HG03159 (cell line): Measurements from ENCODE around the gene CACNA2D2.

Experiments
- ATAC-seq: cut with Tn5 transposase; IDR thresholded peaks from one replicate; pipeline ENCODE4 v1.9.1; 2021; ENCODE audit warnings: mild to moderate bottlenecking, moderate library complexity; ENCODE audit not compliant: unreplicated experiment

Gene CACNA2D2

GRCh38 chr3:50470658-50471057 is 32.8 kb downstream of the CACNA2D2 start:
- ATAC-seq = no peak

- ATAC-seq = no peak
These were observed 35.5 kb downstream of the CACNA2D2 start for GRCh38 chr3:50467919-50468318.

- ATAC-seq = no peak
These were observed 37.3 kb downstream of the CACNA2D2 start for GRCh38 chr3:50466177-50466576.

GRCh38 chr3:50464569-50464968 is 38.9 kb downstream of the CACNA2D2 start:
- ATAC-seq = no peak

- ATAC-seq = no peak
These were observed 43.6 kb downstream of the CACNA2D2 start for GRCh38 chr3:50459785-50460184.

GRCh38 chr3:50457988-50458387 is 45.4 kb downstream of the CACNA2D2 start:
- ATAC-seq = no peak

GRCh38 chr3:50455161-50456018 is 48.0 kb downstream of the CACNA2D2 start:
- no peak for ATAC-seq

- no peak for ATAC-seq
These were observed 48.9 kb downstream of the CACNA2D2 start for GRCh38 chr3:50454481-50455070.

GRCh38 chr3:50453907-50454306 is 49.5 kb downstream of the CACNA2D2 start:
- no peak for ATAC-seq

- no peak for ATAC-seq
These were observed 53.1 kb downstream of the CACNA2D2 start for GRCh38 chr3:50450209-50450921.

- no peak for ATAC-seq
These were observed 54.5 kb downstream of the CACNA2D2 start for GRCh38 chr3:50448752-50449539.

- no peak for ATAC-seq
These were observed 56.1 kb downstream of the CACNA2D2 start for GRCh38 chr3:50447290-50447840.

- ATAC-seq = no peak
These were observed 57.5 kb downstream of the CACNA2D2 start for GRCh38 chr3:50445919-50446318.

GRCh38 chr3:50444782-50445181 is 58.7 kb downstream of the CACNA2D2 start:
- ATAC-seq = no peak

- ATAC-seq = no peak
These were observed 59.2 kb downstream of the CACNA2D2 start for GRCh38 chr3:50444213-50444612.

GRCh38 chr3:50442945-50443579 is 60.4 kb downstream of the CACNA2D2 start:
- ATAC-seq = no peak

- no peak for ATAC-seq
These were observed 61.8 kb downstream of the CACNA2D2 start for GRCh38 chr3:50441424-50442217.

GRCh38 chr3:50436114-50436674 is 67.2 kb downstream of the CACNA2D2 start:
- ATAC-seq = no peak
